Large intestine (tissue), 3 donors: ENCODE data around the gene DCTN2. TPM values are rescaled to one million over a fixed set of nuclear protein-coding genes. Genes with fewer than 3 reads are reported as not detected.
"Not testable (repeated sequence)": the region's sequence is repeated elsewhere in the genome, so short reads cannot be mapped to it uniquely, and the experiment has no call there.

Experiments used
- DNase-seq, 2 donors: peaks; one replicate each; pipeline versions ENCODE4 v3.0.0 to v3.0.0-alpha.2; 2013
- H3K27ac ChIP-seq: one replicate; pipeline ENCODE4 v1.5.1; 2013; ENCODE audit warnings: low read length
- H3K27me3 ChIP-seq: 2 replicates; pipeline ENCODE4 v1.6.1; 2013; ENCODE audit warnings: low read length; ENCODE audit not compliant: control insufficient read depth, insufficient read depth
- H3K36me3 ChIP-seq: 2 replicates; pipeline ENCODE4 v1.6.1; 2013; ENCODE audit warnings: low read length; ENCODE audit not compliant: control insufficient read depth, insufficient read depth
- H3K4me1 ChIP-seq: one replicate; pipeline ENCODE4 v1.6.1; 2013; ENCODE audit warnings: low read length; ENCODE audit not compliant: control insufficient read depth, insufficient read depth
- H3K4me3 ChIP-seq: one replicate; pipeline ENCODE4 v1.5.1; 2013; ENCODE audit warnings: low read length
- H3K9me3 ChIP-seq: one replicate; pipeline ENCODE4 v1.6.1; 2013; ENCODE audit warnings: mild to moderate bottlenecking, low read depth, low read length, moderate library complexity; ENCODE audit not compliant: control insufficient read depth
- WGBS: methylation state at CpG from one replicate; pipeline ENCODE4 v1.1.5; 2013; ENCODE audit warnings: low lambda C conversion rate; ENCODE audit not compliant: insufficient coverage; 5-methylcytosine and 5-hydroxymethylcytosine counted together
- polyA plus RNA-seq: library from polyadenylated mRNA; unstranded; fragments of 120-200 nt; gene quantifications from one replicate; pipeline ENCODE4 v1.2.1, GENCODE V29; 2013

Gene DCTN2
- polyA plus RNA-seq, 1 donor, result 136 TPM

- WGBS, result 67% methylated on average over 1 of the region's 4 CpGs
- Histone ChIP-seq H3K27ac (no peak overlapping the region), H3K9me3 (no peaks in the 10 kb centered on the region), H3K4me1 (no peaks in the 10 kb centered on the region), H3K27me3 (peaks cover 18% of the 10 kb centered on the region), H3K36me3 (no peaks in the 10 kb centered on the region), H3K4me3 (no peak overlapping the region)
- DNase-seq, result no peak
These were observed 16.4 kb upstream of the DCTN2 start for GRCh38 chr12:57563358-57563757.

- not testable (repeated sequence) for DNase-seq
- WGBS, result no CpG with 5 or more reads among the region's 1 CpG
These were observed 14.1 kb upstream of the DCTN2 start for GRCh38 chr12:57561117-57561516.

DNA sequence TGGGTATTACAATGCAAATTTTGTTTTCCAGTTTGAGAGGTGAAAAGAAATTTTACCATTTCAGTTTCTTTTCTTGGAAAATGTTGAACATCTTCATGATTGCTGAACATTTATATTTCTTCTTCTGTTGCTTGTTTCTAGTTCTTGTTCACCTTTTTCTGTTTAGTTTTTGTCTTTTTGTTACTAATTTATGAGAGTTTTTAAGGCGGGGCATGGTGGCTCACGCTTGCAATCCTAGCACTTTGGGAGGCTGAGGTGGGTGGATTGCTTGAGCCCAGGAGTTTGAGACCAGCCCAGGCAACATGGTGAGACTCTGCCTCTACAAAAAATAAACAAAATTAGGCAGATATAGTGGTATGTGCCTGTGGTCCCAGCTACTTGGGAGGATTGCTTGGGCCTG, 13.5 kb upstream of the DCTN2 start:
- no peak overlapping the region for H3K27ac ChIP-seq
- WGBS, result no CpG with 5 or more reads among the region's 2 CpGs

More at GRCh38 chr12:57561117-57561516, 14.1 kb upstream of the DCTN2 start:
- H3K27me3 ChIP-seq, result peaks cover 14% of the 10 kb centered on the region
- H3K4me1 ChIP-seq, H3K27ac ChIP-seq, H3K4me3 ChIP-seq, H3K36me3 ChIP-seq, H3K9me3 ChIP-seq: not testable (repeated sequence)

GRCh38 chr12:57558864-57559263, 11.9 kb upstream of the DCTN2 start:
- DNase-seq, result no peak
- Histone ChIP-seq H3K9me3 (no peaks in the 10 kb centered on the region), H3K27me3 (peaks cover 17% of the 10 kb centered on the region), H3K27ac (no peak overlapping the region), H3K36me3 (no peaks in the 10 kb centered on the region), H3K4me3 (no peak overlapping the region), H3K4me1 (no peaks in the 10 kb centered on the region)
- no CpG with 5 or more reads among the region's 4 CpGs for WGBS

More for the DNA sequence above, 13.5 kb upstream of the DCTN2 start:
- no peaks in the 10 kb centered on the region for H3K4me1 ChIP-seq
- peaks cover 14% of the 10 kb centered on the region for H3K27me3 ChIP-seq
- no peaks in the 10 kb centered on the region for H3K9me3 ChIP-seq
- no peaks in the 10 kb centered on the region for H3K36me3 ChIP-seq
- H3K4me3 ChIP-seq, result no peak overlapping the region
- DNase-seq, result no peak

DNA sequence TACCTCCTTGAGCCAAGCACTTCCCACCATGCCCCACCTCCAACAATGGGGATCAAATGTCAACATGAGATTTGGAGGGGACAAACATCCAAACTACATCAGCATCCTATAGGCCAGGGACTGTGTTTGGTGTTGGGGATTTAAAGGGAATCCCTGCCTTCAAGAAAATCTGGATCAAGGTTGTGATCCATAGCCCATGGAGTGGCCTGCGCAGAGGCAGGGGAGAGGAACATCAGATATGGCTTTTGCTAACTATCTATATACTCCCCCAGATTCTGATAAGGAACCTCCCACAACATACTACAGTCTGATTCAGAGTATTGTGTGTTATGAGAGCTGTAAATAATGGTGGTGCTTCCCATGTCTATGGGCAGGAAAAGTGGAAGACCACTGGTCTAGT, 7.9 kb upstream of the DCTN2 start:
- H3K4me1 ChIP-seq, result peaks cover 3% of the 10 kb centered on the region
- no peaks in the 10 kb centered on the region for H3K9me3 ChIP-seq
- no peak overlapping the region for H3K4me3 ChIP-seq
- 100% methylated on average over 1 of the region's 1 CpG for WGBS
- DNase-seq, result no peak
- no peak overlapping the region for H3K27ac ChIP-seq
- H3K36me3 ChIP-seq, result no peaks in the 10 kb centered on the region
- peaks cover 48% of the 10 kb centered on the region for H3K27me3 ChIP-seq

DNA sequence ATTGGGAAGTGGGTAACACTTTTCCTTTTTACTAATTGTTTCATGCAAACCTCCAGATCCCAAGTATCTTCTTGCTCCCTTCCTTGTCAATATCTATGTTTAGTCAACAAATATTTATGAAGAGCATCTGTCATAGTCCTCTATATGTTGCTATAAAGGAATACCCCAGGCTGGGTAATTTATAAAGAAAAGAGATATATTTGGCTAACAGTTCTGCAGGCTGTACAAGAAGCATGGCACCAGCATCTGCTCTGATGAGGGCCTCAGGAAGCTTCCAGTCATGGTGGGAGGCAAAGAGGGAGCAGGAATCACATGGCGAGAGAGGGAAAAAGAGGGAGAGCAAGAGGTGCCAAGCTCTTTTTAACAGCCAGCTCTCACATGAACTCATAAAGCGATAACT, 7.5 kb upstream of the DCTN2 start:
- no CpG with 5 or more reads among the region's 2 CpGs for WGBS

GRCh38 chr12:57553343-57554202, 6.6 kb upstream of the DCTN2 start:
- H3K4me1 ChIP-seq, result peaks cover 3% of the 10 kb centered on the region
- no peaks in the 10 kb centered on the region for H3K36me3 ChIP-seq
- no peak overlapping the region for H3K4me3 ChIP-seq
- H3K27ac ChIP-seq, result no peak overlapping the region
- H3K27me3 ChIP-seq, result peaks cover 62% of the 10 kb centered on the region
- no peak for DNase-seq
- WGBS, result no CpG with 5 or more reads among the region's 7 CpGs
- H3K9me3 ChIP-seq, result no peaks in the 10 kb centered on the region

More for the DNA sequence above, 7.5 kb upstream of the DCTN2 start:
- DNase-seq, result no peak
- H3K27ac ChIP-seq, result no peak overlapping the region
- H3K36me3 ChIP-seq, result no peaks in the 10 kb centered on the region
- H3K9me3 ChIP-seq, result no peaks in the 10 kb centered on the region
- H3K27me3 ChIP-seq, result peaks cover 53% of the 10 kb centered on the region
- H3K4me3 ChIP-seq, result no peak overlapping the region
- H3K4me1 ChIP-seq, result peaks cover 3% of the 10 kb centered on the region

- 20% methylated on average over 1 of the region's 6 CpGs for WGBS
- Histone ChIP-seq H3K27me3 (peaks cover 66% of the 10 kb centered on the region), H3K9me3 (no peaks in the 10 kb centered on the region), H3K36me3 (no peaks in the 10 kb centered on the region), H3K4me3 (no peak overlapping the region), H3K4me1 (peaks cover 3% of the 10 kb centered on the region), H3K27ac (no peak overlapping the region)
- no peak for DNase-seq
These were observed 5.9 kb upstream of the DCTN2 start for GRCh38 chr12:57552835-57553313.

DNA sequence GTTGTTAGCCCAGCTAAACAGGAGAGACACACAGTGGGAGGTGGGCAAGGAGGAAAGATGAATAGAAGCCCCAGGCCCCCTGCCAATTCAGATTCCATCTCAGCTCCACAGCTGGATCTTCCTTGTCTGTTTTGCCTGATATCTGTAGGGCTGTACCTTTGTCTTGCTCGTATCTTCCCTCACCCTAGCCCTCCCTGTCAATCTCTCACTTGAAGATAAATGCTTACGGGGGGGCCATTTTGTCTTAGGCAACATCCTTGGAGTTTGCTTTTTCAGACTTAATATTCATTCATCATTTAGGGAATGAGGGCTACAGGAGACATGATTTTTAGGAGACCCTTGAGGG, 5.3 kb upstream of the DCTN2 start:
- H3K9me3 ChIP-seq, result no peaks in the 10 kb centered on the region
- peaks cover 70% of the 10 kb centered on the region for H3K27me3 ChIP-seq
- H3K36me3 ChIP-seq, result no peaks in the 10 kb centered on the region
- H3K27ac ChIP-seq, result no peak overlapping the region
- peaks cover 3% of the 10 kb centered on the region for H3K4me1 ChIP-seq
- no CpG with 5 or more reads among the region's 2 CpGs for WGBS
- no peak for DNase-seq
- H3K4me3 ChIP-seq, result no peak overlapping the region

DNA sequence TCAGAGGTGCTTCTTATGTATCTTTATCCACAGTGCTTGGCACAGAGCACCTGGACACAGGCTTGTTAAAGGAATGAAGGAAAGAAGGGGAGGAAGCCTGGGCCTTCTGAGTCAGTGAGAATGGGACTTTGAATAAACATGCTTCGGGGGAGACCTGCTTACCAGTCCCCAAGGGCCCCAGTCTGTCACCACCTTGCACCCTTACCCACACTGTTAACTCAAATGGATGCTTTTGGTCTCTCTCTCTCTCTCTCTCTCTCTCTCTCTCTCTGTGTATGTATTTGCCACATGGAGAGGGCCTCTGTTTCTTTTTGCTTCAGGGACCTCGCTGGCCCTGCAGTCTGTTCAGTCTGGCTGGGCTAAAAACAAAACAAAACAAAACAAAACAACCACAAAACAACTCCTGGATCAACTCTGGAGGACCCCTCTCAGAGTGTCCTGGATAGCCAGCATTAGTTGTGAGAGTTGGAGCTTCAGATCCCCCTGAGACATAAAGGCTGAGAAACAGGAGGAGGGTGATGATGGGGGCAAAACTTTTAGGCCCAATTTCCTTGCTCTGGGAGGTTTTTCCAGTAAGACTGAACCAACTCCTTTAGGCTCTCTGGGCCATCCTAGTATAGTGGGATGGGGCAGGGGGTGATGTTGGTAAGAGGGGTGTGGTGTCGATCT, 4.8 kb upstream of the DCTN2 start:
- WGBS, result no CpG with 5 or more reads among the region's 3 CpGs
- Histone ChIP-seq H3K9me3 (no peaks in the 10 kb centered on the region), H3K27me3 (peaks cover 70% of the 10 kb centered on the region)

More for the DNA sequence above, 4.8 kb upstream of the DCTN2 start:
- Histone ChIP-seq H3K36me3 (no peaks in the 10 kb centered on the region), H3K27ac (no peak overlapping the region), H3K4me1 (peaks cover 3% of the 10 kb centered on the region), H3K4me3 (no peak overlapping the region)
- DNase-seq, result no peak
